ENCODE results near the gene GJC2.

The GJC2 gene

GRCh38 chr1:228168563-228169270 lies 19.0 kb downstream of the GJC2 start:
- TF ChIP-seq CTCF (IDR thresholded peaks at IDR 0.05; ENCODE audit: low read length): no peak
- no peak for TF ChIP-seq EZH2phosphoT487 (IDR thresholded peaks at IDR 0.05; ENCODE audit: low read length)
- no peak for TF ChIP-seq EZH2 (optimal IDR thresholded peaks at IDR 0.05; ENCODE audit: low read depth, low read length)
- Histone ChIP-seq H3K4me3 (ENCODE audit: low read length) (no peak overlapping the region), H3K9me2 (replicated peaks; ENCODE audit: insufficient read depth, low read length) (no peaks in the 10 kb centered on the region), H3K9ac (ENCODE audit: low read length) (no peak overlapping the region), H3K36me3 (replicated peaks; ENCODE audit: insufficient read depth, low read length) (no peaks in the 10 kb centered on the region), H4K20me1 (ENCODE audit: insufficient read depth, low read length) (no peaks in the 10 kb centered on the region), H3K79me2 (ENCODE audit: low read length) (peaks cover 53% of the 10 kb centered on the region), H3K4me1 (ENCODE audit: low read length) (peaks cover 5% of the 10 kb centered on the region), H2AFZ (ENCODE audit: low read length) (no peak overlapping the region), H3K27me3 (replicated peaks; ENCODE audit: insufficient read depth, low read length) (no peaks in the 10 kb centered on the region), H3F3A (ENCODE audit: insufficient read depth, low read length) (no peaks in the 10 kb centered on the region), H3K27ac (ENCODE audit: low read length) (no peak overlapping the region), H3K4me2 (ENCODE audit: low read depth, low read length) (no peak overlapping the region), H3K9me3 (replicated peaks; ENCODE audit: insufficient read depth, low read length) (no peaks in the 10 kb centered on the region)
- no peak for DNase-seq

GRCh38 chr1:228169345-228169744 lies 19.6 kb downstream of the GJC2 start:
- no peak for TF ChIP-seq EZH2phosphoT487 (IDR thresholded peaks at IDR 0.05; ENCODE audit: low read length)
- no peak for TF ChIP-seq CTCF (IDR thresholded peaks at IDR 0.05; ENCODE audit: low read length)
- TF ChIP-seq EZH2 (optimal IDR thresholded peaks at IDR 0.05; ENCODE audit: low read depth, low read length): no peak
- Histone ChIP-seq H3K4me1 (ENCODE audit: low read length) (peaks cover 5% of the 10 kb centered on the region), H3K27ac (ENCODE audit: low read length) (no peak overlapping the region), H4K20me1 (ENCODE audit: insufficient read depth, low read length) (no peaks in the 10 kb centered on the region), H3K36me3 (replicated peaks; ENCODE audit: insufficient read depth, low read length) (no peaks in the 10 kb centered on the region), H3K9me2 (replicated peaks; ENCODE audit: insufficient read depth, low read length) (no peaks in the 10 kb centered on the region), H3K27me3 (replicated peaks; ENCODE audit: insufficient read depth, low read length) (no peaks in the 10 kb centered on the region), H3K4me2 (ENCODE audit: low read depth, low read length) (no peak overlapping the region), H3K9ac (ENCODE audit: low read length) (no peak overlapping the region), H3F3A (ENCODE audit: insufficient read depth, low read length) (no peaks in the 10 kb centered on the region), H3K79me2 (ENCODE audit: low read length) (peaks cover 53% of the 10 kb centered on the region), H2AFZ (ENCODE audit: low read length) (no peak overlapping the region), H3K4me3 (ENCODE audit: low read length) (no peak overlapping the region), H3K9me3 (replicated peaks; ENCODE audit: insufficient read depth, low read length) (no peaks in the 10 kb centered on the region)
- no peak for DNase-seq

GRCh38 chr1:228170666-228171065 lies 20.9 kb downstream of the GJC2 start:
- Histone ChIP-seq H4K20me1 (ENCODE audit: insufficient read depth, low read length) (no peaks in the 10 kb centered on the region), H3F3A (ENCODE audit: insufficient read depth, low read length) (no peaks in the 10 kb centered on the region), H3K4me3 (ENCODE audit: low read length) (no peak overlapping the region), H3K27me3 (replicated peaks; ENCODE audit: insufficient read depth, low read length) (no peaks in the 10 kb centered on the region), H3K9me2 (replicated peaks; ENCODE audit: insufficient read depth, low read length) (no peaks in the 10 kb centered on the region), H3K9ac (ENCODE audit: low read length) (no peak overlapping the region), H2AFZ (ENCODE audit: low read length) (no peak overlapping the region), H3K9me3 (replicated peaks; ENCODE audit: insufficient read depth, low read length) (no peaks in the 10 kb centered on the region), H3K36me3 (replicated peaks; ENCODE audit: insufficient read depth, low read length) (no peaks in the 10 kb centered on the region), H3K4me1 (ENCODE audit: low read length) (peaks cover 5% of the 10 kb centered on the region), H3K27ac (ENCODE audit: low read length) (no peak overlapping the region), H3K79me2 (ENCODE audit: low read length) (peaks cover 53% of the 10 kb centered on the region), H3K4me2 (ENCODE audit: low read depth, low read length) (no peak overlapping the region)
- TF ChIP-seq EZH2phosphoT487 (IDR thresholded peaks at IDR 0.05; ENCODE audit: low read length) (no peak), EZH2 (optimal IDR thresholded peaks at IDR 0.05; ENCODE audit: low read depth, low read length) (no peak), CTCF (IDR thresholded peaks at IDR 0.05; ENCODE audit: low read length) (no peak)
- no peak for DNase-seq
